Peyer's patch (tissue), 4 donors: Measurements from ENCODE around the gene SCAMP4.

Source experiments
- POLR2A ChIP-seq, 2 donors: fragments of 450-650 bp; IDR thresholded peaks; one replicate each; pipeline ENCODE4 v1.5.1; 2017; ENCODE audit warnings: antibody characterized with exemption in 2 of 2, mild to moderate bottlenecking in 2 of 2, moderate library complexity in 2 of 2
- TF ChIP-seq, protein P1 (sequence below), 6 experiments: fragments of 450-650 bp in 4 of 6; fragments of 200-600 bp in 2 of 6; sonication (generic) in 1 of 6; IDR thresholded peaks; one replicate each; pipeline ENCODE4 v1.5.1; 2017 to 2019; ENCODE audit warnings: antibody characterized with exemption in 6 of 6, mild to moderate bottlenecking in 3 of 6, moderate library complexity in 1 of 6

DNA sequence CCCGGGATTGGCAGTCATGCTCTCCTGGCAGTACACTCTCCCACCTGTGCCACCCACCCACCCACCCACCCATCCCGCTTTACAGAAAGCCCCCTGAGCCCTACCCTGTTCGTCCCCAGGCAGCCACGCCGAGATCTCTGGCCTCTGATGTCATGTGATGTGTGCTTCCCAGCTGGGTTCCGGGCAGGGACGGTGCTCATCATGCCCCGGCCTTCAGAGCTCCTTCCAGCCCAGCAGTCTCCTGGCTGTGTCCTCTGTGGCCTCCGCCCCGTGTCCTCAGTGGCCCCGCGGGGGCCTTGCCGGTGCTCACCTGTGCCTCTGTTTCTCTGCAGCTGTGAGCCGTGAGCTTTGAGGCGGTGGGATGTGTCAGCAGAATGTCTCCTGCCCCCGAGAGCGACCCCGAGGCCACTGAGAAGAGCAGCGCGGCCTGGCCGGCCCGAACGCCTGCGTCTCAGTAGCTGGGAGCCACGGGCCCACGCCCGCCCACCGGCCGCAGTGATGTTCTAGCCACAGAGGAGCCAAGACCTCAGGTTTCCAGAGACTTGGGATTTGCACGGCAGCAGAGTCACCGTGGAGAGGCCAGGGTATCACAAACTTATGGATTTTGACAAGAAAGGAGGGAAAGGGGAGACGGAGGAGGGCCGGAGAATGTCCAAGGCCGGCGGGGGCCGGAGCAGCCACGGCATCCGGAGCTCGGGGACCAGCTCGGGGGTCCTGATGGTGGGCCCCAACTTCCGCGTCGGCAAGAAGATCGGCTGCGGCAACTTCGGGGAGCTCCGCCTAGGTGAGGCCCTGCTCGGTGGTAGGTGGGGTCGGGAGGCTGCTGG, 64.2 kb downstream of the SCAMP4 start:
- TF ChIP-seq, protein P1, sequence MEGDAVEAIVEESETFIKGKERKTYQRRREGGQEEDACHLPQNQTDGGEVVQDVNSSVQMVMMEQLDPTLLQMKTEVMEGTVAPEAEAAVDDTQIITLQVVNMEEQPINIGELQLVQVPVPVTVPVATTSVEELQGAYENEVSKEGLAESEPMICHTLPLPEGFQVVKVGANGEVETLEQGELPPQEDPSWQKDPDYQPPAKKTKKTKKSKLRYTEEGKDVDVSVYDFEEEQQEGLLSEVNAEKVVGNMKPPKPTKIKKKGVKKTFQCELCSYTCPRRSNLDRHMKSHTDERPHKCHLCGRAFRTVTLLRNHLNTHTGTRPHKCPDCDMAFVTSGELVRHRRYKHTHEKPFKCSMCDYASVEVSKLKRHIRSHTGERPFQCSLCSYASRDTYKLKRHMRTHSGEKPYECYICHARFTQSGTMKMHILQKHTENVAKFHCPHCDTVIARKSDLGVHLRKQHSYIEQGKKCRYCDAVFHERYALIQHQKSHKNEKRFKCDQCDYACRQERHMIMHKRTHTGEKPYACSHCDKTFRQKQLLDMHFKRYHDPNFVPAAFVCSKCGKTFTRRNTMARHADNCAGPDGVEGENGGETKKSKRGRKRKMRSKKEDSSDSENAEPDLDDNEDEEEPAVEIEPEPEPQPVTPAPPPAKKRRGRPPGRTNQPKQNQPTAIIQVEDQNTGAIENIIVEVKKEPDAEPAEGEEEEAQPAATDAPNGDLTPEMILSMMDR (IDR thresholded peaks at IDR 0.05), result no peak
- TF ChIP-seq POLR2A (IDR thresholded peaks at IDR 0.05), result no peak
